Colonic mucosa (tissue), 4 donors: ENCODE measurements around the gene ASPSCR1. TPM values are rescaled to one million over a fixed set of nuclear protein-coding genes. Genes with fewer than 3 reads are reported as not detected.

ENCODE experiments used
- DNase-seq: peaks from one replicate; pipeline ENCODE4 v3.0.0-alpha.2; 2020
- H3K27ac ChIP-seq: fragments of 200-600 bp; one replicate; pipeline ENCODE4 v1.8.0; 2021
- H3K27me3 ChIP-seq: fragments of 200-600 bp; one replicate; pipeline ENCODE4 v1.8.0; 2021
- H3K36me3 ChIP-seq: fragments of 200-600 bp; one replicate; pipeline ENCODE4 v1.8.0; 2021
- H3K4me1 ChIP-seq: fragments of 200-600 bp; one replicate; pipeline ENCODE4 v1.8.0; 2021; ENCODE audit warnings: mild to moderate bottlenecking
- H3K4me3 ChIP-seq: fragments of 200-600 bp; one replicate; pipeline ENCODE4 v1.8.0; 2021
- H3K9ac ChIP-seq, 2 donors: one replicate each; pipeline ENCODE4 v1.7.0; 2013; ENCODE audit warnings: control low read depth in 2 of 2, low read depth in 2 of 2, low read length in 2 of 2
- H3K9me3 ChIP-seq: fragments of 200-600 bp; one replicate; pipeline ENCODE4 v1.8.0; 2021
- intact Hi-C: fragments of 100-400 bp; cut with DNase I; formaldehyde crosslinking; loops from one replicate; pipeline ENCODE4 v1.14.1; 2022
- total RNA-seq, 2 donors: library from RNA; stranded (reverse); fragmentation: NEBNext Ultra II Directional in 1 of 2; extraction: Animal tissue kit (Norgen Biotek cat#: 25700) in 1 of 2; gene quantifications; one replicate each; pipeline ENCODE4 v1.2.1, GENCODE V29; 2021
- TF ChIP-seq, protein P1 (sequence below): fragments of 200-600 bp; IDR thresholded peaks from one replicate; pipeline ENCODE4 v1.8.0; 2022; ENCODE audit warnings: antibody characterized with exemption, mild to moderate bottlenecking
- donor health status: healthy.
- donor health status: DM: no; HTN: no; CAD: no.
- donor health status: DM: no; HTN: no; CAD: no.

The ASPSCR1 gene, protein sequence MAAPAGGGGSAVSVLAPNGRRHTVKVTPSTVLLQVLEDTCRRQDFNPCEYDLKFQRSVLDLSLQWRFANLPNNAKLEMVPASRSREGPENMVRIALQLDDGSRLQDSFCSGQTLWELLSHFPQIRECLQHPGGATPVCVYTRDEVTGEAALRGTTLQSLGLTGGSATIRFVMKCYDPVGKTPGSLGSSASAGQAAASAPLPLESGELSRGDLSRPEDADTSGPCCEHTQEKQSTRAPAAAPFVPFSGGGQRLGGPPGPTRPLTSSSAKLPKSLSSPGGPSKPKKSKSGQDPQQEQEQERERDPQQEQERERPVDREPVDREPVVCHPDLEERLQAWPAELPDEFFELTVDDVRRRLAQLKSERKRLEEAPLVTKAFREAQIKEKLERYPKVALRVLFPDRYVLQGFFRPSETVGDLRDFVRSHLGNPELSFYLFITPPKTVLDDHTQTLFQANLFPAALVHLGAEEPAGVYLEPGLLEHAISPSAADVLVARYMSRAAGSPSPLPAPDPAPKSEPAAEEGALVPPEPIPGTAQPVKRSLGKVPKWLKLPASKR
- 10 to 100 TPM; 21.7 to 43.0 TPM for total RNA-seq

DNA sequence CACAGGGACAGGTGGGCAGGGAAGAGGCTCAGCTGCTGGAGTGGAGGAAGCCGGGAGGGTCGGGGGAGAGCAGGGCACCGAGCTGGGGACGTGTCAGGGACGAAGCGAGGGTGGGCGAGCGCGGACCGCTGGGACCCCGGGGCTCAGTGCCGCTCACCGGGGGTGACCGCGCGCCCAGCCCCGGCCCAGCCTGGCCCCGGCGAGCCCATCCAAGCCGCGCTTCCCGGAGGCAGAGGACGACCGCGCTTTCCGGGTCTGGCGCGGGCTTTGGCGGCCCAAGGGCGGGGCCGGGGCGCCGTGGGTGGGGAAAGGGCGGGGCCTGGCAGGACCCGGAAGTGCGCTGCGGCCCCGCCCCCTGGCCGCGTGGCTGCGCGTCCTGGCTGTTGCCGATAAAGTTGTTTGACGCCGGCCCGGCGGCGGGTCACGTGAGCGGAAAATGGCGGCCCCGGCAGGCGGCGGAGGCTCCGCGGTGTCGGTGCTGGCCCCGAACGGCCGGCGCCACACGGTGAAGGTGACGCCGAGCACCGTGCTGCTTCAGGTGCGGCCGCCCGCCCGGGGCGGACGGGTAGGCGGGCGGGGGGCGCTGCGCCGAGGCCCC lies at the start of gene ASPSCR1:
ASPSCR1 (plus strand) TSS at position 419 of the 598 bp plus-strand sequence; CDS start at position 437, 18 bp downstream.
- DNase-seq: peak; percentile 92
- no peaks in the 10 kb centered on the region for H3K9me3 ChIP-seq
- TF ChIP-seq, protein P1, sequence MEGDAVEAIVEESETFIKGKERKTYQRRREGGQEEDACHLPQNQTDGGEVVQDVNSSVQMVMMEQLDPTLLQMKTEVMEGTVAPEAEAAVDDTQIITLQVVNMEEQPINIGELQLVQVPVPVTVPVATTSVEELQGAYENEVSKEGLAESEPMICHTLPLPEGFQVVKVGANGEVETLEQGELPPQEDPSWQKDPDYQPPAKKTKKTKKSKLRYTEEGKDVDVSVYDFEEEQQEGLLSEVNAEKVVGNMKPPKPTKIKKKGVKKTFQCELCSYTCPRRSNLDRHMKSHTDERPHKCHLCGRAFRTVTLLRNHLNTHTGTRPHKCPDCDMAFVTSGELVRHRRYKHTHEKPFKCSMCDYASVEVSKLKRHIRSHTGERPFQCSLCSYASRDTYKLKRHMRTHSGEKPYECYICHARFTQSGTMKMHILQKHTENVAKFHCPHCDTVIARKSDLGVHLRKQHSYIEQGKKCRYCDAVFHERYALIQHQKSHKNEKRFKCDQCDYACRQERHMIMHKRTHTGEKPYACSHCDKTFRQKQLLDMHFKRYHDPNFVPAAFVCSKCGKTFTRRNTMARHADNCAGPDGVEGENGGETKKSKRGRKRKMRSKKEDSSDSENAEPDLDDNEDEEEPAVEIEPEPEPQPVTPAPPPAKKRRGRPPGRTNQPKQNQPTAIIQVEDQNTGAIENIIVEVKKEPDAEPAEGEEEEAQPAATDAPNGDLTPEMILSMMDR: no peak
- no peaks in the 10 kb centered on the region for H3K4me1 ChIP-seq
- peak within 1 kb of the TSS; percentile 74 for H3K27ac ChIP-seq
- no peaks in the 10 kb centered on the region for H3K36me3 ChIP-seq
- peak within 1 kb of the TSS; percentile 96 for H3K4me3 ChIP-seq
- peak within 1 kb of the TSS; percentile 86 to 89 for H3K9ac ChIP-seq
- no peaks in the 10 kb centered on the region for H3K27me3 ChIP-seq
- intact Hi-C loops: no loop called here

DNA sequence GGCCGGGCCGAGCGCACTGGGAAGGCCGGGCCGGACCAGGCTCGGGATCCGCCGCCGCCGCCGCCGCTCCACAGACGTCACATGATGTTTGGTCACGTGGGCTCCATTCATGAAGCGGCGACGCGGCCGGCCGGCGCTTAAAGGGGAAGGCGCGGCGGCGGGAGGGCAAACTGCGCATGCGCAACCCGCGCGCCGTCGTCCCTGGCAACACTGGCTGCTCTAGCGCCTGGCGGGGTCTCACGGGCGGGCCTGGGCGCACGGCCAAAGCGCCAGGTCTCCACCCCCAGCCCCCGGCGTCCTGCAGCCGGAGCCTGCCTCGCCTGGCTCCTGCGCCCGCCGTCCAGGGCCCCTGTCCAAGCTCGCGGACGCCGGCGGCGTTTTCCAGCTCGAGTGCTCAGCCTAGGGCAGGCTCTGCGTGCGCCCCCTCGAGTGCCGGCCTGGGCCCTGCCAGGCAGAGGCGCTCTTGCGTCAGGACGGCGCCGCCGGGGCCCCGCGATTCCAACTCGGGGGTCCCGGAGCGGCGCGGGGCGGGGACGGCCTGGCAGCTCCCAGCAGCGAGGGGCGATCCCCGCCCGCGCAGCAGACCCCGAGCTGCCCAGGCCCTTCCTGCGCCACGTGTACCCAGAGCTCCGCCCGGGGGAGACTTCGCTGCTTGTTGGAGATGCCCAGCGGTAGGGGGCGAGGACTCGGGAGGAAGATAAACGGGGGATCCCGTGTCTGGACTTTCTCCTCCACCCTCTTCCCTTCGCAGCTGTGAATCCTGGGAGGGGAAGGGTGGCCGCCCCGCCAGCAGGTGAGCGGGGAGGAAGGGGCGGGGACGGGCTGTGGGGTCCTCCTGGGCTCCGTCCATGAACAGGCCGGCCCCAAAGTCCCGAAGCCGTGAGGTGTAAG lies 49.5 kb upstream of the ASPSCR1 start, which contains the start of gene MAFG:
MAFG (minus strand) TSS at position 83 of the 891 bp plus-strand sequence. CDS start 4,550 bp downstream, outside the sequence.
- peak; percentile 93 for DNase-seq
- TF ChIP-seq, protein P1: no peak
- intact Hi-C loops: no loop called here
- Histone ChIP-seq H3K9me3 (no peaks in the 10 kb centered on the region), H3K4me1 (peaks cover 23% of the 10 kb centered on the region), H3K4me3 (peak within 1 kb of the TSS; percentile 95), H3K27me3 (peaks cover 9% of the 10 kb centered on the region), H3K36me3 (no peaks in the 10 kb centered on the region), H3K27ac (peak within 1 kb of the TSS; percentile 95), H3K9ac (peak within 1 kb of the TSS; percentile 92 to 95)

DNA sequence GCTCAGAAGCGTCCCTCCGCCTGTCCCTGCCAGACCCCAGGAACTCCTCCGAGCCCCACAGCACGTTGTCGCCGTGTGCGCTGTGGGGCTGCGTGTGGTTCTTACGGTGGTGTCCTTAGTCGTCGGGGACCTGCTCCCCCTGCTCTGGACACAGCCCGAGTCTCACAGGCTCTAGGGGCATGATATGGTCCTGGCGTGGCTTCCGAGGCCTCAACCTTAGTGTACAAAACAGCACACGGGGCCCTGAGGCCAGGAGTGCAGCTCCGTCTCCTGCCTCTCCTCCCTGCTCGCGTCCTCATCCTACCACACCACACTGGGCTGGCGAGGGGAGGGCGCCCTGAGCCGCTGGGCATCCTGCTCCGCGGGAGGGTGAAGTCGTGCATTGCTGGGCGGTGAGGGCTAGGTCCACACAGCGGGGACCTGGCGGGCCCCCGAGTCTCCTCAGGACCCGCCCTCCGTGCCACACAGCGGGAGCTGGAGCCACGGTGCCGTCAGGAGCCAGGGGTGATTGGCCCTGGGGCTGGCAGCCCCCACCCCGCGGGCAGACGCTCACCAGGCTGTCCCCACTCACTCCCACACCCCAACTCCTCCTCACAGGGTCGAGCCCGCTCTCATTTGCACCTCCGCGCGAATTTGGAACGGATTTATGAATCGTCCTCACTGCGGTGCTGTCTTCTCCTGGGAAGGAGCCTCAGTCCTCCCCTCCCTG lies 48.7 kb upstream of the ASPSCR1 start:
- H3K4me3 ChIP-seq: peak overlapping the region; percentile 36
- TF ChIP-seq, protein P1: no peak
- DNase-seq: no peak
- peaks cover 21% of the 10 kb centered on the region for H3K4me1 ChIP-seq
- no peak overlapping the region for H3K27ac ChIP-seq
- no peaks in the 10 kb centered on the region for H3K36me3 ChIP-seq
- peaks cover 9% of the 10 kb centered on the region for H3K27me3 ChIP-seq
- intact Hi-C loops: no loop called here
- no peaks in the 10 kb centered on the region for H3K9me3 ChIP-seq
- peak overlapping the region; percentile 51 to 62 for H3K9ac ChIP-seq

DNA sequence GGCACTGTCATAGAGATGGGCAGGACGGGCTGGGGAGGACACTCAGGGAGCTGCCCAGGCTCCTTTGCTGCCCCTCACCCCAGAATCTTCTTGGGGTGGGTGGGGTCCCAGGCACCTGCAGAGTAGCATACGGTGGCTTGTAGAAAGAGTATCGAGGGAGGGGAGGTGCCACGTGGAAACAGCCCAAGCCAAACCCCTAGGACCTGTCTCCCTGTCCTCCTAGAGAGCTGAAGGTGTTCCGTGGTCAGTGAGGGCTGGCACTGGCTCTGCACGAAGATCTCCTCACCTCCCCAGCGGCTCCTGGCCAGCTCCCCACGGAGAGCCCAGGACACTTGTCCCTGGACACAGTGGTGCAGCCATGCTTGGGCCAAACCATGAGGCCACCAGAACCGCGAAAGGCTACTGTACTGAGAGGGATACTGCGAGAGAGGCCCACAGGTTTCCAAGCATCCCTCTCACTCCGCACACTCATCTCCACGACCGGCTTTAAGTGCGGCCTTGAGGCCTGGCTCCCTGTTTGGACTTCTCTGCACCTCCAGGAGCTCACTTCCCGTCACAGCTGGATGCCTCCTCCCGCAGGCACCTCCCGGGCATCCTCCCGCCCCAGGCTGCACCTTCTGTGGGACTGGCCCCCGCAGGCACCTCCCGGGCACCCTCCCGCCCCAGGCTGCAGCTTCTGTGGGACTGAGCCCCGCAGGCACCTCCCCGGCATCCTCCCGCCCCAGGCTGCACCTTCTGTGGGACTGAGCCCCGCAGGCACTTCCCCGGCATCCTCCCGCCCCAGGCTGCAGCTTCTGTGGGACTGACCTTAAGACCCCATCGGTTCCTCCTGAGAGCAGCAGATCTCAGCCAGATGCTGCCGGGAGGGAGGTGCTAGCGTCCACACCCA lies 47.9 kb upstream of the ASPSCR1 start:
- Histone ChIP-seq H3K36me3 (no peaks in the 10 kb centered on the region), H3K4me1 (peaks cover 13% of the 10 kb centered on the region), H3K4me3 (no peak overlapping the region), H3K27me3 (peaks cover 9% of the 10 kb centered on the region), H3K9ac (no peak overlapping the region), H3K9me3 (no peaks in the 10 kb centered on the region), H3K27ac (no peak overlapping the region)
- DNase-seq: no peak
- intact Hi-C loops: no loop called here
- TF ChIP-seq, protein P1: no peak
